K562 (cell line): ENCODE data around the gene ITGAE. TPM values are rescaled to one million over a fixed set of nuclear protein-coding genes. Genes with fewer than 3 reads are reported as not detected.

Source experiments
- ATAC-seq: fragments of 200-7000 bp; cut with Tn5 transposase; 3 replicates; pipeline ENCODE4 v1.9.1; 2020; ENCODE audit warnings: moderate library complexity
- BruUV-seq: library from RNA; stranded (reverse); fragments of 400-500 nt; replicated peaks from 2 replicates; lab custom pipeline; 2021; lab: Mats Ljungman, UMichigan
- CTCF ChIA-PET: fragments of 300-600 bp; formaldehyde crosslinking; extraction: SDS; loops from one replicate; lab custom pipeline; 2021; ENCODE audit warnings: low intra/inter-chr PET ratio; lab: Yijun Ruan, JAX
- POLR2A ChIA-PET: fragments of 300-600, 350-650 bp; sonication (Branson Sonifier 250); formaldehyde crosslinking; extraction: SDS; loops from one replicate; lab custom pipeline; 2021; ENCODE audit warnings: antibody characterized with exemption, inconsistent platforms; lab: Yijun Ruan, JAX
- DNase-seq, 4 experiments: peaks; one replicate each; pipeline versions ENCODE4 v3.0.0 to v3.0.0-alpha.2; 2011 to 2018; ENCODE audit warnings: low spot score in 3 of 4, mixed read lengths in 3 of 4; ENCODE audit errors: extremely low read depth in 1 of 4
- FAIRE-seq: peaks from 2 replicates; lab custom pipeline; 2011; peaks lifted over from hg19 to GRCh38; lab: Jason Lieb, UNC
- H2AFZ ChIP-seq: 2 replicates; pipeline ENCODE4 v1.6.0; 2011; ENCODE audit warnings: low read depth, low read length, control low read depth, inconsistent platforms
- H3K27ac ChIP-seq: fragments of 200-600 bp; 3 replicates; pipeline ENCODE4 v1.8.0; 2011; ENCODE audit warnings: low read depth, mild to moderate bottlenecking, control low read depth, inconsistent platforms, low read length, moderate library complexity, mixed read lengths; ENCODE audit errors: extremely low read depth
- H3K27me3 ChIP-seq, 2 experiments: fragments of 300-600 bp in 1 of 2; 2 replicates in 1 of 2; 3 replicates in 1 of 2; pipeline versions ENCODE4 v1.6.0 to v1.8.0; 2011; ENCODE audit warnings: inconsistent platforms in 2 of 2, low read length in 2 of 2, mild to moderate bottlenecking in 1 of 2, mixed read lengths in 1 of 2, moderate library complexity in 1 of 2; ENCODE audit not compliant: control insufficient read depth in 2 of 2, insufficient read depth in 2 of 2
- H3K36me3 ChIP-seq: fragments of 300-600 bp; 3 replicates; pipeline ENCODE4 v1.8.0; 2011; ENCODE audit warnings: mild to moderate bottlenecking, low read length, inconsistent platforms; ENCODE audit not compliant: control insufficient read depth, insufficient read depth
- H3K4me1 ChIP-seq, 2 experiments: fragments of 200-600 bp in 1 of 2; replicated peaks in 1 of 2; 2 replicates in 1 of 2; 3 replicates in 1 of 2; pipeline versions ENCODE4 v1.5.1 to v1.8.0; 2011; ENCODE audit warnings: inconsistent platforms in 2 of 2, low read length in 2 of 2, mild to moderate bottlenecking in 1 of 2, mixed read lengths in 1 of 2, moderate library complexity in 1 of 2; ENCODE audit not compliant: control insufficient read depth in 2 of 2, insufficient read depth in 2 of 2
- H3K4me2 ChIP-seq: 2 replicates; pipeline ENCODE4 v1.6.1; 2011; ENCODE audit warnings: low read length, control low read depth, inconsistent platforms, mixed read lengths; ENCODE audit not compliant: insufficient read depth
- H3K4me3 ChIP-seq: fragments of 200-600 bp; sonication (generic), shearing (Covaris generic); 2 replicates; pipeline ENCODE4 v1.5.1; 2016; ENCODE audit warnings: control low read depth, inconsistent platforms
- H3K79me2 ChIP-seq: fragments of 200-600 bp; 3 replicates; pipeline ENCODE4 v1.8.0; 2011; ENCODE audit warnings: low read length, inconsistent platforms; ENCODE audit not compliant: control insufficient read depth, insufficient read depth
- H3K9ac ChIP-seq, 2 experiments: 2 replicates each; pipeline versions ENCODE4 v1.6.0 to v1.6.1; 2011; ENCODE audit warnings: low read depth in 2 of 2, low read length in 2 of 2, control low read depth in 1 of 2, inconsistent platforms in 1 of 2, mild to moderate bottlenecking in 1 of 2, mixed read lengths in 1 of 2; ENCODE audit not compliant: insufficient read depth in 1 of 2
- H3K9me1 ChIP-seq: one replicate; pipeline ENCODE4 v1.6.0; 2011; ENCODE audit warnings: inconsistent platforms, mild to moderate bottlenecking, low read length, moderate library complexity; ENCODE audit not compliant: control insufficient read depth, insufficient read depth
- H3K9me3 ChIP-seq: replicated peaks from 2 replicates; pipeline ENCODE4 v1.5.1; 2011; ENCODE audit warnings: low read depth, low read length, inconsistent platforms; ENCODE audit not compliant: control insufficient read depth, insufficient read depth
- H4K20me1 ChIP-seq: replicated peaks from 2 replicates; pipeline ENCODE4 v1.6.1; 2011; ENCODE audit warnings: low read length, inconsistent platforms, mixed read lengths; ENCODE audit not compliant: control insufficient read depth, insufficient read depth
- ESRRB ChIP-seq: fragments of 250-450 bp; sonication (Bioruptor Pico); IDR thresholded peaks from 2 replicates; pipeline ENCODE4 v1.5.0; 2020; ENCODE audit warnings: mild to moderate bottlenecking, moderate library complexity, borderline replicate concordance
- EZH2 ChIP-seq: IDR thresholded peaks from 2 replicates; pipeline ENCODE4 v1.6.1; 2012; ENCODE audit warnings: low read depth, mild to moderate bottlenecking, inconsistent platforms, low read length, borderline replicate concordance
- KAT8 ChIP-seq: fragments of 450-650 bp; IDR thresholded peaks from 2 replicates; pipeline ENCODE4 v1.6.1; 2016; ENCODE audit warnings: low read depth, mild to moderate bottlenecking
- NUFIP1 ChIP-seq: fragments of 450-650 bp; IDR thresholded peaks from 2 replicates; pipeline ENCODE4 v1.6.1; 2018; ENCODE audit not compliant: partially characterized antibody
- WGBS: fragments of 100-300 bp; shearing (Covaris generic); methylation state at CpG from one replicate; pipeline ENCODE4 v1.1.6; 2016; ENCODE audit warnings: low coverage, mixed read lengths; ENCODE audit not compliant: insufficient coverage; ENCODE audit errors: missing lambda C conversion rate; 5-methylcytosine and 5-hydroxymethylcytosine counted together
- in situ Hi-C: fragments of 300-500 bp; cut with MboI; formaldehyde crosslinking; loops from 4 replicates; pipeline ENCODE4 v1.15.0; 2018; ENCODE audit warnings: inconsistent platforms, mixed read lengths
- intact Hi-C: fragments of 100-400 bp; cut with micrococcal nuclease; formaldehyde crosslinking; loops from 2 replicates; pipeline ENCODE4 v1.14.2; 2022
- polyA plus RNA-seq, 8 experiments: library from polyadenylated mRNA; depleted of rRNA in 4 of 8; stranded (reverse) in 5 of 8; unstranded in 3 of 8; fragments of >200 nt; fragmentation: Nextera tagmentation in 2 of 8; fragmentation: Illumina TruSeq in 1 of 8; extraction: Ambion mirVana in 2 of 8; extraction: Trizol in 1 of 8; gene quantifications; 2 replicates each; pipeline versions ENCODE4 v1.2.1 to v1.2.3, GENCODE V29; 2011 to 2014; ENCODE audit warnings: inconsistent platforms in 1 of 8, missing spikeins in 1 of 8
- total RNA-seq, 7 experiments: library from RNA; depleted of rRNA in 6 of 7; stranded (reverse); fragments of >200 nt in 6 of 7; fragmentation: Illumina TruSeq in 2 of 7; extraction: Trizol in 2 of 7; gene quantifications; 2 replicates each; pipeline versions ENCODE4 v1.2.1 to v1.2.3, GENCODE V29; 2011 to 2021; ENCODE audit warnings: low replicate concordance in 1 of 7
- TF ChIP-seq, protein P1 (sequence below): fragments of 250-450 bp; sonication (Bioruptor Pico); IDR thresholded peaks from 2 replicates; pipeline ENCODE4 v1.4.0; 2020; ENCODE audit warnings: borderline replicate concordance
- TF ChIP-seq, protein P2 (sequence below): fragments of 450-650 bp; IDR thresholded peaks from 2 replicates; pipeline ENCODE4 v1.6.1; 2018; ENCODE audit warnings: mild to moderate bottlenecking, low read depth; ENCODE audit not compliant: partially characterized antibody
- TF ChIP-seq, protein P3 (sequence below): fragments of 450-650 bp; formaldehyde crosslinking; IDR thresholded peaks from 2 replicates; pipeline ENCODE4 v1.4.0; 2022; ENCODE audit warnings: missing genetic modification characterization
- TF ChIP-seq, protein P4 (sequence below): fragments of 250-450 bp; sonication (Bioruptor Pico); IDR thresholded peaks from 2 replicates; pipeline ENCODE4 v1.4.0; 2020

Gene ITGAE
- total and polyA plus RNA-seq, 9 of the 15 experiments (the other 6 are each of a cell fraction or from before 2014, with no cell fraction given): 14.8 to 160 (median 27.0) TPM

DNA sequence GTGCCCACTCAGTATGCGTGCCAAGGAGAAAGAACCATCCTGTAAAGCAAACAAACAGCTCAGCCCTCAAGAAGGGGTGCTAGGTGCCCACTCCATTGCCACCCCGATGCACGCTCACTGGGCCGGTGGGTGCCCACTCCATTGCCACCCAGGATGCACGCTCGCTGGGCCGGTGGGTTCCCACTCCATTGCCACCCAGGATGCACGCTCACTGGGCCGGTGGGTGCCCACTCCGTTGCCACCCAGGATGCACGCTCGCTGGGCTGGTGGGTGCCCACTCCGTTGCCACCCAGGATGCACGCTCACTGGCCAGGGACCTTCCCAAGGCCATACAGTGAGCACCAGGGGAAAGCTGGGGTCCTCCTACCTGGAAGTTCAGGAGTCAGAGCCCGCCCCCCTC lies 49.2 kb downstream of the ITGAE start:
- POLR2A ChIA-PET: interaction anchor here (0.6 to 0.7 kb wide), 2 partner anchors 28 to 113 kb away, joined by 3 to 5 read pairs; partner anchors contain the start of gene HASPIN
- DNase-seq: no peak
- intact Hi-C loops: no loop called here

More for the DNA sequence above, 49.2 kb downstream of the ITGAE start:
- FAIRE-seq: no peak
- peaks cover 2% of the 10 kb centered on the region for H3K9me1 ChIP-seq
- H2AFZ ChIP-seq: no peak overlapping the region
- 16% methylated on average over 10 of the region's 15 CpGs for WGBS
- H3K36me3 ChIP-seq: no peaks in the 10 kb centered on the region
- H4K20me1 ChIP-seq: no peaks in the 10 kb centered on the region
- H3K9me3 ChIP-seq: no peaks in the 10 kb centered on the region
- H3K27me3 ChIP-seq: peaks cover 0 to 24% of the 10 kb centered on the region in 2 experiments; a peak in 3 of 5 replicates
- H3K4me2 ChIP-seq: no peak overlapping the region
- no peak overlapping the region for H3K9ac ChIP-seq
- in situ Hi-C loops: no loop called here
- no peaks in the 10 kb centered on the region for H3K79me2 ChIP-seq
- peaks cover 0 to 25% of the 10 kb centered on the region in 2 experiments; a peak in 3 of 5 replicates for H3K4me1 ChIP-seq
- ATAC-seq: no peak
- no peak overlapping the region for H3K4me3 ChIP-seq
- BruUV-seq: no TSS peak
- CTCF ChIA-PET: no interaction called here
- TF ChIP-seq ESRRB (no peak), EZH2 (no peak), NUFIP1 (no peak), KAT8 (no peak)
- TF ChIP-seq, protein P1, sequence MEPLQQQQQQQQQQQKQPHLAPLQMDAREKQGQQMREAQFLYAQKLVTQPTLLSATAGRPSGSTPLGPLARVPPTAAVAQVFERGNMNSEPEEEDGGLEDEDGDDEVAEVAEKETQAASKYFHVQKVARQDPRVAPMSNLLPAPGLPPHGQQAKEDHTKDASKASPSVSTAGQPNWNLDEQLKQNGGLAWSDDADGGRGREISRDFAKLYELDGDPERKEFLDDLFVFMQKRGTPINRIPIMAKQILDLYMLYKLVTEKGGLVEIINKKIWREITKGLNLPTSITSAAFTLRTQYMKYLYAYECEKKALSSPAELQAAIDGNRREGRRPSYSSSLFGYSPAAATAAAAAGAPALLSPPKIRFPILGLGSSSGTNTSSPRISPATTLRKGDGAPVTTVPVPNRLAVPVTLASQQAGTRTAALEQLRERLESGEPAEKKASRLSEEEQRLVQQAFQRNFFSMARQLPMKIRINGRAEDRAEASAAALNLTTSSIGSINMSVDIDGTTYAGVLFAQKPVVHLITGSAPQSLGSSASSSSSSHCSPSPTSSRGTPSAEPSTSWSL (CRISPR knock-in tag): no peak
- TF ChIP-seq, protein P2, sequence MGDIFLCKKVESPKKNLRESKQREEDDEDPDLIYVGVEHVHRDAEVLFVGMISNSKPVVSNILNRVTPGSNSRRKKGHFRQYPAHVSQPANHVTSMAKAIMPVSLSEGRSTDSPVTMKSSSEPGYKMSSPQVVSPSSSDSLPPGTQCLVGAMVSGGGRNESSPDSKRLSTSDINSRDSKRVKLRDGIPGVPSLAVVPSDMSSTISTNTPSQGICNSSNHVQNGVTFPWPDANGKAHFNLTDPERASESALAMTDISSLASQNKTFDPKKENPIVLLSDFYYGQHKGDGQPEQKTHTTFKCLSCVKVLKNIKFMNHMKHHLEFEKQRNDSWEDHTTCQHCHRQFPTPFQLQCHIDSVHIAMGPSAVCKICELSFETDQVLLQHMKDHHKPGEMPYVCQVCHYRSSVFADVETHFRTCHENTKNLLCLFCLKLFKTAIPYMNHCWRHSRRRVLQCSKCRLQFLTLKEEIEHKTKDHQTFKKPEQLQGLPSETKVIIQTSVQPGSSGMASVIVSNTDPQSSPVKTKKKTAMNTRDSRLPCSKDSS: no peak
- TF ChIP-seq, protein P3, sequence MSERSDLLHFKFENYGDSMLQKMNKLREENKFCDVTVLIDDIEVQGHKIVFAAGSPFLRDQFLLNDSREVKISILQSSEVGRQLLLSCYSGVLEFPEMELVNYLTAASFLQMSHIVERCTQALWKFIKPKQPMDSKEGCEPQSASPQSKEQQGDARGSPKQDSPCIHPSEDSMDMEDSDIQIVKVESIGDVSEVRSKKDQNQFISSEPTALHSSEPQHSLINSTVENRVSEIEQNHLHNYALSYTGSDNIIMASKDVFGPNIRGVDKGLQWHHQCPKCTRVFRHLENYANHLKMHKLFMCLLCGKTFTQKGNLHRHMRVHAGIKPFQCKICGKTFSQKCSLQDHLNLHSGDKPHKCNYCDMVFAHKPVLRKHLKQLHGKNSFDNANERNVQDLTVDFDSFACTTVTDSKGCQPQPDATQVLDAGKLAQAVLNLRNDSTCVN (CRISPR knock-in tag): no peak
- TF ChIP-seq, protein P4, sequence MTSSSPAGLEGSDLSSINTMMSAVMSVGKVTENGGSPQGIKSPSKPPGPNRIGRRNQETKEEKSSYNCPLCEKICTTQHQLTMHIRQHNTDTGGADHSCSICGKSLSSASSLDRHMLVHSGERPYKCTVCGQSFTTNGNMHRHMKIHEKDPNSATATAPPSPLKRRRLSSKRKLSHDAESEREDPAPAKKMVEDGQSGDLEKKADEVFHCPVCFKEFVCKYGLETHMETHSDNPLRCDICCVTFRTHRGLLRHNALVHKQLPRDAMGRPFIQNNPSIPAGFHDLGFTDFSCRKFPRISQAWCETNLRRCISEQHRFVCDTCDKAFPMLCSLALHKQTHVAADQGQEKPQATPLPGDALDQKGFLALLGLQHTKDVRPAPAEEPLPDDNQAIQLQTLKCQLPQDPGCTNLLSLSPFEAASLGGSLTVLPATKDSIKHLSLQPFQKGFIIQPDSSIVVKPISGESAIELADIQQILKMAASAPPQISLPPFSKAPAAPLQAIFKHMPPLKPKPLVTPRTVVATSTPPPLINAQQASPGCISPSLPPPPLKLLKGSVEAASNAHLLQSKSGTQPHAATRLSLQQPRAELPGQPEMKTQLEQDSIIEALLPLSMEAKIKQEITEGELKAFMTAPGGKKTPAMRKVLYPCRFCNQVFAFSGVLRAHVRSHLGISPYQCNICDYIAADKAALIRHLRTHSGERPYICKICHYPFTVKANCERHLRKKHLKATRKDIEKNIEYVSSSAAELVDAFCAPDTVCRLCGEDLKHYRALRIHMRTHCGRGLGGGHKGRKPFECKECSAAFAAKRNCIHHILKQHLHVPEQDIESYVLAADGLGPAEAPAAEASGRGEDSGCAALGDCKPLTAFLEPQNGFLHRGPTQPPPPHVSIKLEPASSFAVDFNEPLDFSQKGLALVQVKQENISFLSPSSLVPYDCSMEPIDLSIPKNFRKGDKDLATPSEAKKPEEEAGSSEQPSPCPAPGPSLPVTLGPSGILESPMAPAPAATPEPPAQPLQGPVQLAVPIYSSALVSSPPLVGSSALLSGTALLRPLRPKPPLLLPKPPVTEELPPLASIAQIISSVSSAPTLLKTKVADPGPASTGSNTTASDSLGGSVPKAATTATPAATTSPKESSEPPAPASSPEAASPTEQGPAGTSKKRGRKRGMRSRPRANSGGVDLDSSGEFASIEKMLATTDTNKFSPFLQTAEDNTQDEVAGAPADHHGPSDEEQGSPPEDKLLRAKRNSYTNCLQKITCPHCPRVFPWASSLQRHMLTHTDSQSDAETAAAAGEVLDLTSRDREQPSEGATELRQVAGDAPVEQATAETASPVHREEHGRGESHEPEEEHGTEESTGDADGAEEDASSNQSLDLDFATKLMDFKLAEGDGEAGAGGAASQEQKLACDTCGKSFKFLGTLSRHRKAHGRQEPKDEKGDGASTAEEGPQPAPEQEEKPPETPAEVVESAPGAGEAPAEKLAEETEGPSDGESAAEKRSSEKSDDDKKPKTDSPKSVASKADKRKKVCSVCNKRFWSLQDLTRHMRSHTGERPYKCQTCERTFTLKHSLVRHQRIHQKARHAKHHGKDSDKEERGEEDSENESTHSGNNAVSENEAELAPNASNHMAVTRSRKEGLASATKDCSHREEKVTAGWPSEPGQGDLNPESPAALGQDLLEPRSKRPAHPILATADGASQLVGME (CRISPR knock-in tag): no peak
- H3K27ac ChIP-seq: no peak overlapping the region
